Muscle of leg (tissue), 11 donors: ENCODE results near the gene TCFL5. TPM values are rescaled to one million over a fixed set of nuclear protein-coding genes. Genes with fewer than 3 reads are reported as not detected.
A peak's percentile ranks its signal among the peaks of the same experiment; 100 is the strongest.

Experiments used
- DNase-seq: peaks from one replicate; pipeline ENCODE4 v3.0.0; 2013
- H3K27ac ChIP-seq: one replicate; pipeline ENCODE4 v1.5.1; 2013; ENCODE audit warnings: mild to moderate bottlenecking, low read length, control low read depth
- H3K27me3 ChIP-seq: one replicate; pipeline ENCODE4 v1.6.1; 2013; ENCODE audit warnings: low read length; ENCODE audit not compliant: control insufficient read depth, insufficient read depth
- H3K36me3 ChIP-seq: one replicate; pipeline ENCODE4 v1.6.1; 2013; ENCODE audit warnings: low read length; ENCODE audit not compliant: control insufficient read depth, insufficient read depth
- H3K4me1 ChIP-seq: one replicate; pipeline ENCODE4 v1.6.1; 2013; ENCODE audit warnings: low read length; ENCODE audit not compliant: control insufficient read depth, insufficient read depth
- H3K4me3 ChIP-seq: one replicate; pipeline ENCODE4 v1.5.1; 2013; ENCODE audit warnings: low read length, control low read depth
- H3K9me3 ChIP-seq: replicated peaks from 2 replicates; pipeline ENCODE4 v1.6.1; 2013; ENCODE audit warnings: low read depth, low read length; ENCODE audit not compliant: control insufficient read depth
- WGBS: methylation state at CpG from one replicate; pipeline ENCODE4 v1.1.5; 2013; ENCODE audit warnings: missing lambda C conversion rate; ENCODE audit not compliant: insufficient coverage; 5-methylcytosine and 5-hydroxymethylcytosine counted together
- polyA plus RNA-seq, 8 donors: library from polyadenylated mRNA; unstranded; fragments of 120-200 nt; gene quantifications; one replicate each; pipeline versions ENCODE4 v1.2.1 to v1.2.3, GENCODE V29; 2013; ENCODE audit warnings: inconsistent platforms in 1 of 8, low replicate concordance in 1 of 8; ENCODE audit not compliant: insufficient read length in 8 of 8, insufficient read depth in 1 of 8
- total RNA-seq: library from RNA; stranded (reverse); fragments of 120-200 nt; gene quantifications from one replicate; pipeline ENCODE4 v1.2.4, GENCODE V29; 2013

TCFL5 gene
- total and polyA plus RNA-seq, 9 donors: 6.1 to 12.1 (median 8.2) TPM

DNA sequence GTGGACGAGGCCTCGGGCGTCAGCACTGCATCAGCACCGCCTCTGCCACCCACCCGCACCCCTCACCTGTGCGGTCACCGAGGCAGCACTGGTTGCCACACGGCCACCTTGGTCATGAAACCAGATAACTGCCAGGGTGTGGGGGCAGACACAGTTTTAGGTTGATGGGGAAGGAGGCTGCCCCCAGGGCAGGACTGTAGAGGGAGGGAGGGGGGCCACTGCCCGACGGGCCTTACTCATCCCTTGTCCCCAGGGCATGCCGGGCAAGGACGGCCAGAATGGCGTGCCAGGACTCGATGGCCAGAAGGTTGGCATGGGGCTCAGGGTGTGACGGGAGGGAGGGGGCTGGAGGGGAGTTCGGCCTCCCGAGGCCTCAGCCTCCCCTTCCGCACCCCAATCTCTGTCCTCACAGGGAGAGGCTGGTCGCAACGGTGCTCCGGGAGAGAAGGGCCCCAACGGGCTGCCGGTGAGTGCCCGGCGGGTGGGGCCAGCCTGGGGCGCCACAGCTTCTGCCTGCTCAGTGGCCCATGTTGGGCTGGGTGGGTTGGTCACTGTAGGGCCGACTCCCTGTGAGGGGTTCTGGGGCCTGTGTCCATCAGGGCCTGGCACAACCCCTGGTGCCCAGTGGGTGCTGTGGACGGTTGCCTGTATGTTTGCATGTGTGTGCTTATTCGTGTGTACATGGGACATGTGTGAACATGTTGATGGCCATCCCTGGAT lies 33.0 kb downstream of the TCFL5 start:
- peaks cover 22% of the 10 kb centered on the region for H3K4me1 ChIP-seq
- H3K9me3 ChIP-seq: no peaks in the 10 kb centered on the region
- no peaks in the 10 kb centered on the region for H3K36me3 ChIP-seq
- WGBS: 87% methylated on average over 19 of the region's 29 CpGs
- H3K4me3 ChIP-seq: no peak overlapping the region
- no peaks in the 10 kb centered on the region for H3K27me3 ChIP-seq
- H3K27ac ChIP-seq: no peak overlapping the region
- peak; percentile 9 for DNase-seq

DNA sequence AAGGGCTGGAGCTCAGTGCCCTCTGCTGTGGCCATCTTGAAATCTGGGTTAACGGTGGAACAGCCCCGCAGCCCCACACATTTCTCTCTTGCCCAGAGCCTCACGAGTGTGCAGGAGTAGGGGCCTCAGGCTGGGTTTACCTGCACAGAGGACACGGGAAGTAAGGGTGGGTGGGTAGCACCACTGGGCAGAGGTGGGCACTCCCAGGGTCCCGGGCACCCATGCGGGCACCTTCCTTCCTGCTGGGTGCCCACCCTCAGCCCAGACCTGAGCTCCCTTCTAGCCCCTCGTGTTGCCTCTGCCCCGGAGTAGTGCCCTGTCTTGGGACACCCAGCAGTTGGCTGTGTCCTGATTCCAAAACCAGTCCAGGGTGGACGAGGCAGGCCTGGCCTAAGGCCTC lies 33.6 kb downstream of the TCFL5 start:
- Histone ChIP-seq H3K27ac (no peak overlapping the region), H3K36me3 (no peaks in the 10 kb centered on the region), H3K4me1 (peaks cover 22% of the 10 kb centered on the region), H3K9me3 (no peaks in the 10 kb centered on the region), H3K27me3 (no peaks in the 10 kb centered on the region), H3K4me3 (no peak overlapping the region)
- DNase-seq: peak; percentile 11
- WGBS: 91% methylated on average over 5 of the region's 9 CpGs

DNA sequence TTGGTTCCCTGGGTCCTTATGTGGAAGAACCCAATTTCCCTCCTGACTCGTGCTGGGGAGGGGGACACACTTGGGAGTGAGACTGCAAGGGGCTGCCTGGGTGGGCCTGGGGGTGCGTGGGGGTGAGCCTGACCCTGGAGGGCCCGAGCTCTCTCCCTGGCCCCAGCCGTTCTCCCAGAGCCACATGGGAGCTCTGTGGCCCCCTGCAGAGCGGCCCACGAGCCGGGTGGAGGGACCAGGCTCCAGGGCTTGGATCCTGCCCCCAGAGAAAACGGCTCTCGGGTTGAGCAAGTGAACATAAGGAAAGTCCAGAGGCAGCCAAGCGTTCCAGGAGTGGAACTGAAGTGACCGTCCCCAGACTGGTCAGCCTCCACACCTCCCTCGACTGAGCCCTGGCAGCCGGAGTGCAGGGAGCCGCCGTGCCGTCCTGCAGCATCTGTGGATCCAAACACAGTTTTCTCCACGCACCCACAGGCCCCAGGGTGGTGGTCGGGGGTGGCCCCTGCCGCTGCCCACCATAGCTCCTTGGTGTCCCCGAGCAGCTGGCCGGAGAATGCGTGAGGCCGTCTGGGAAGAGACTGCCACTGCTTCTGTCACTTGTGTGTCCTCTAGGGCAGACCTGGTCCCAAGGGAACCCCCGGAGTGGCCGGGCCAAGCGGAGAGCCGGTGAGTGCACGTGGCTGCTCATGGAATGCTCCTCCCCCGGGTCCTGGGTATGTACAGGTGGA lies 34.1 kb downstream of the TCFL5 start:
- Histone ChIP-seq H3K27ac (no peak overlapping the region), H3K4me1 (peaks cover 17% of the 10 kb centered on the region), H3K9me3 (no peaks in the 10 kb centered on the region), H3K4me3 (no peak overlapping the region), H3K36me3 (no peaks in the 10 kb centered on the region), H3K27me3 (no peaks in the 10 kb centered on the region)
- WGBS: 67% methylated on average over 29 of the region's 29 CpGs
- no peak for DNase-seq

DNA sequence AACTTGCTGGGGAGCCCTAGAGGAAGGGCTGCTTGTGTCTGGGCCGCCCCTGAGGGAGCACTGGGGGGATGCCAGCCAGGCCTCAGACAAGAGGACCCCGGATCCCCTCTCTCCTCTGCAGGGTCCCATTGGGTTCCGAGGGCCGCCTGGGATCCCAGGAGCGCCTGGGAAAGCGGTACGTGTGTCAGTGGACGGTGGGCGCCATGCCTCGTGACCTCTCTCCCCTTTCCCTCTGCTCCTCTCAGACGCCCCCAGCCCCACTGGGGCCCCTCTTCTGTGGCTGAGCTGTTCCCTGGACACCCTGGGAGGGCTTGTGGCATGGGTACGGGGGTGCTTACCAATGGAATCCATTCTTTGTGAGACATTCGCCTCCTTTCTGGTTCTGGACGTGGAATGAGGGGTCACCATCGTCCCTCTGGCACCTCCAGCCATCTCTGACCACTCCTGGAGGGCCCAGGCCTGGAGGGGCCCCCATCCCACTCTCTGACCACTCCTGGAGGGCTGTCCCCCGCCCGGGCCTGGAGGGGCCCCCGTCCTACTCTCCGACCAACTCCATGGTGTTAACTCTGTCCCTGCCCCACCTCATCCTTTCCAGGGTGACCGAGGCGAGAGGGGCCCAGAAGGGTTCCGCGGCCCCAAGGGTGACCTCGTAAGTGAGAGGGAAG lies 34.8 kb downstream of the TCFL5 start:
- Histone ChIP-seq H3K27me3 (no peaks in the 10 kb centered on the region), H3K4me3 (no peak overlapping the region), H3K9me3 (no peaks in the 10 kb centered on the region), H3K36me3 (no peaks in the 10 kb centered on the region), H3K4me1 (peaks cover 12% of the 10 kb centered on the region), H3K27ac (no peak overlapping the region)
- peak; percentile 8 for DNase-seq
- WGBS: 97% methylated on average over 14 of the region's 24 CpGs

DNA sequence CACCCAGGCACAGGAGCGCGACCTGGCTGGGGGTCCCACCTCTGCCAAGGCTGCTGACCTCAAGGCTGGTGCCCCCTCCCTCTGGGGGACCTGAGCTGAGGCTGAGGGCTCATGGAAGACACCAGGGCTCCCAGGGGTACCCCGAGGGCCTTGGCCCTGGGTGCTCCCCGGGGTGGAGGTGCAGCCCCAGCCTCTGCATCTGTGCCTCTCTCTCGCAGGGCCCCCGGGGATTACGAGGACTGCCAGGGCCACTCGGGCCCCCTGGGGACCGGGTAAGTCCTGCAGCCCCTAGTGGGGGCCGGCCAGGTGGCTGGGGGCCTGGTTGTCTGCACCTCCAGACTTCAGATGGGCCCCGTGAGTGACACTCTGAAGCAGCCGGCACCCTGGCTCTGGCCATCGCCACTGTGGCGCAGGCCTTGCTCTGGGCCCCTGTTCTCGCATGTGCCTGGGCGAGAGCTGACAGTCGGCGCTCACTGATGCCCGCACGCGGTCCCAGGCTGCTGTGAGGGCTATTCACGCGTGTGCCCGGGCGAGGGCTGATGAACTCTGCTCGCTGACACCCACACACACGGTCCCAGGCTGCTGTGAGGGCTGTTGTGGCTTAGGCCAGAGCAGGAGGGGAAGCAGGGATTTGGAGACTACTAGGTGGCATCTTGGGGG lies 35.5 kb downstream of the TCFL5 start:
- H3K9me3 ChIP-seq: no peaks in the 10 kb centered on the region
- no peak overlapping the region for H3K27ac ChIP-seq
- peaks cover 11% of the 10 kb centered on the region for H3K4me1 ChIP-seq
- H3K27me3 ChIP-seq: no peaks in the 10 kb centered on the region
- WGBS: 82% methylated on average over 20 of the region's 27 CpGs
- H3K4me3 ChIP-seq: no peak overlapping the region
- DNase-seq: peak; percentile 25
- no peaks in the 10 kb centered on the region for H3K36me3 ChIP-seq

DNA sequence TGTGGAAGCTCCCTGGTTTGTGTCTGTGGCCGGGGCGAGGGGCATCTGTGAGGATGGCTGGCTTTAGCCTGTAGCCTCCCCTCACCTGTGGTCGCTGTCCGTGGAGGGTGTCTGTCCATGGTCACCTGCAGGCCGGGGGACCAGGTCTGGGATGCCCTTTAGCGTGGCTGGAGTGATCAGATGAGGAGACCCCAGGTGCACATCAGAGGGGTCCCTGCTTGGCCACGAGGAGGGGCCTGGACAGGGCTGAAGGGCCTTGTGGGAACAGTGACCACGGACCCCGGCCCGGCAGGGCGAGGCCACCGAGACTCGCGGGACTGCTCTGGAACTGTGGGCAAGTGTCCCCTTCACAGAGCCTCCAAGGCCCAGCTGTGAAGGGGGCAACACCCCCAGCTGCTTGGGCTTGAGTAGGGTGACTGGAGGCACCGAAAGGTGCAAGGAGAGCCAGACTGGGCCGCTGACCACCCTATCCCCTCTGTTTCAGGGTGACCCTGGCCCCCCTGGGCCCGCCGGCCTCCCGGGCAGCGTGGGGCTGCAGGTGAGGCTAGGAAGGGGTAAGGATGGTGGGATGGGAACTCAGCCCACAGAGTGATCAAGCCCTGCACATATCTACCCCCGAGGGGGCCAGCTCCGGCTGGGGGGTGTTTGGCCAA lies 36.2 kb downstream of the TCFL5 start:
- no peak overlapping the region for H3K4me3 ChIP-seq
- no peaks in the 10 kb centered on the region for H3K36me3 ChIP-seq
- no peak overlapping the region for H3K27ac ChIP-seq
- peak; percentile 28 for DNase-seq
- no peaks in the 10 kb centered on the region for H3K9me3 ChIP-seq
- WGBS: 57% methylated on average over 15 of the region's 22 CpGs
- no peaks in the 10 kb centered on the region for H3K27me3 ChIP-seq
- peaks cover 8% of the 10 kb centered on the region for H3K4me1 ChIP-seq

DNA sequence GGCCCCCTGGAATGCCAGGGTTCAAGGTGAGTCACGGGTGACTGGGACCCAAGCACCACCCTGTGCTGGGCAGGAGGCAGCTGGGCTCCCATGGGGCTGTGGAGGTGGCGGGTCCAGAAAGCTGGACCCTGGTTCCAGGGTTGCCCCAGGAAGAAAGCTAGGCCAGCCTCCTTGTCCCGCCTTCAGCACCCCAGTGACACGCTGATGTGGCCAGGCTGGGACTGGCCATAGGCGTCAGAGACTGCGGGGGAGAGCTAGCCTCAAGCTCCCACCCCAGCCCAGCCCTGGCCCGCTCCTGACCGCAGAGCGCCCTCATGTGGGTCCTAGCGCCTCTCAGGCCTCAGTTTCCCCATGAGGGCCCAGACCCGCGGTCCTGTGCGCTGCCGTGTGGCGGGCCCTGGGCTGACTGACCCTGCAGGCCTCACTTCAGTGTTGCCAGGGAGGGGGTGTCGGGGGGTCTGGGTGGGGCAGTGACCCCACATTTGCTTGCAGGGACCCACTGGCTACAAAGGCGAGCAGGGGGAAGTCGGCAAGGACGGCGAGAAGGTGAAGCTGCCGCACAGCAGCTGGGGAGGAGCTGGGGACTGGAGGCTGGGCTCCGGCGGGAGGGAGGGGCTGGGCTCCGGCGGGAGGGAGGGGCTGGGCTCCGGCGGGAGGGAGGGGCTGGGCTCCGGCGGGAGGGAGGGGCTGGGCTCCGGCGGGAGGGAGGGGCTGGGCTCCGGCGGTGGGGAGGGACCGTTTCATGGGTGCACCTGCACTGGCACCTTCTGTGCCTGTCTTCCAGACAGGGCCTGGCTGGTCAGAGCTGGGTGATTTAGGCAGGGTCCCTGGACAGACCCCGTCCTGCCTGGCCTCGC lies 36.9 kb downstream of the TCFL5 start:
- Histone ChIP-seq H3K27me3 (no peaks in the 10 kb centered on the region), H3K27ac (no peak overlapping the region), H3K36me3 (no peaks in the 10 kb centered on the region), H3K9me3 (no peaks in the 10 kb centered on the region), H3K4me1 (peaks cover 14% of the 10 kb centered on the region), H3K4me3 (peak overlapping the region; percentile 23)
- 40% methylated on average over 21 of the region's 36 CpGs for WGBS
- peak; percentile 68 for DNase-seq

DNA sequence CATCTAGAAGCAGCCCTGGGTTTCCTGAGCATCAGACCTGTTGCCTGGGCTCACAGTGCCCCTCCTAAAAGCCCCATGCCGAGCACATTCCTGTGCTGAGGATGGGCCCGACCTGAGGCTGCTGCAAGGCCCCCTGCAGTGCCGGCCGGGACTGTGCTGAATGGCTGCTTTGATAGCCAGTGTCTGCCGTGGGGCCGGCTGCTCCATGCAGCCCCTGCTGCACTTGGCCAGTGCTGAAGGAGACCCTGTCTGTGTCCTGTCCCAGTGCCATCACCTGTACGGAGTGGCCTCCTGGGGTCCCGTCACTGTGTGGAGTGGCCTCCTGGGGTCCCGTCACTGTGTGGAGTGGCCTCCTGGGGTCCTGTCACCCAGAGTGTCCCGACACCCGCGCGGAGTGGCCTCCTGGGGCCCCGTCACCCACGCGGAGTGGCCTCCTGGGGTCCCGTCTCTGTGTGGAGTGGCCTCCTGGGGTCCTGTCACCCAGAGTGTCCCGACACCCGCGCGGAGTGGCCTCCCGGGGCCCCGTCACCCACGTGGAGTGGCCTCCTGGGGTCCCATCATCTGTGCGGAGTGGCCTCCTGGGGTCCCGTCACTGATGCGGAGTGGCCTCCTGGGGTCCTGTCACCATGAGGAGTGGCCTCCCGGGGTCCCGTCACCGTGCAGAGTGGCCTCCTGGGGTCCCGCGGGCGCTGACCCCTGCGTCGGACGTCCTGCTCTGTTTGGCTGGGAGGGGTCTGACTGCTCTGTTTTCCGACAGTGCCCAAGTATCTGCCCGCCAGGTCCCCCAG lies 37.7 kb downstream of the TCFL5 start:
- Histone ChIP-seq H3K36me3 (no peaks in the 10 kb centered on the region), H3K9me3 (no peaks in the 10 kb centered on the region), H3K4me1 (peaks cover 23% of the 10 kb centered on the region), H3K27ac (no peak overlapping the region), H3K27me3 (peaks cover 5% of the 10 kb centered on the region), H3K4me3 (no peak overlapping the region)
- 78% methylated on average over 33 of the region's 38 CpGs for WGBS
- DNase-seq: no peak
